HG02885 (cell line): ENCODE results near the gene ALAS2.
"Not testable (repeated sequence)": the region's sequence is repeated elsewhere in the genome, so short reads cannot be mapped to it uniquely, and the experiment has no call there.

Experiments
- ATAC-seq: cut with Tn5 transposase; IDR thresholded peaks from one replicate; pipeline ENCODE4 v1.9.1; 2021; ENCODE audit warnings: mild to moderate bottlenecking; ENCODE audit not compliant: unreplicated experiment, poor library complexity

The ALAS2 gene, protein sequence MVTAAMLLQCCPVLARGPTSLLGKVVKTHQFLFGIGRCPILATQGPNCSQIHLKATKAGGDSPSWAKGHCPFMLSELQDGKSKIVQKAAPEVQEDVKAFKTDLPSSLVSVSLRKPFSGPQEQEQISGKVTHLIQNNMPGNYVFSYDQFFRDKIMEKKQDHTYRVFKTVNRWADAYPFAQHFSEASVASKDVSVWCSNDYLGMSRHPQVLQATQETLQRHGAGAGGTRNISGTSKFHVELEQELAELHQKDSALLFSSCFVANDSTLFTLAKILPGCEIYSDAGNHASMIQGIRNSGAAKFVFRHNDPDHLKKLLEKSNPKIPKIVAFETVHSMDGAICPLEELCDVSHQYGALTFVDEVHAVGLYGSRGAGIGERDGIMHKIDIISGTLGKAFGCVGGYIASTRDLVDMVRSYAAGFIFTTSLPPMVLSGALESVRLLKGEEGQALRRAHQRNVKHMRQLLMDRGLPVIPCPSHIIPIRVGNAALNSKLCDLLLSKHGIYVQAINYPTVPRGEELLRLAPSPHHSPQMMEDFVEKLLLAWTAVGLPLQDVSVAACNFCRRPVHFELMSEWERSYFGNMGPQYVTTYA

DNA sequence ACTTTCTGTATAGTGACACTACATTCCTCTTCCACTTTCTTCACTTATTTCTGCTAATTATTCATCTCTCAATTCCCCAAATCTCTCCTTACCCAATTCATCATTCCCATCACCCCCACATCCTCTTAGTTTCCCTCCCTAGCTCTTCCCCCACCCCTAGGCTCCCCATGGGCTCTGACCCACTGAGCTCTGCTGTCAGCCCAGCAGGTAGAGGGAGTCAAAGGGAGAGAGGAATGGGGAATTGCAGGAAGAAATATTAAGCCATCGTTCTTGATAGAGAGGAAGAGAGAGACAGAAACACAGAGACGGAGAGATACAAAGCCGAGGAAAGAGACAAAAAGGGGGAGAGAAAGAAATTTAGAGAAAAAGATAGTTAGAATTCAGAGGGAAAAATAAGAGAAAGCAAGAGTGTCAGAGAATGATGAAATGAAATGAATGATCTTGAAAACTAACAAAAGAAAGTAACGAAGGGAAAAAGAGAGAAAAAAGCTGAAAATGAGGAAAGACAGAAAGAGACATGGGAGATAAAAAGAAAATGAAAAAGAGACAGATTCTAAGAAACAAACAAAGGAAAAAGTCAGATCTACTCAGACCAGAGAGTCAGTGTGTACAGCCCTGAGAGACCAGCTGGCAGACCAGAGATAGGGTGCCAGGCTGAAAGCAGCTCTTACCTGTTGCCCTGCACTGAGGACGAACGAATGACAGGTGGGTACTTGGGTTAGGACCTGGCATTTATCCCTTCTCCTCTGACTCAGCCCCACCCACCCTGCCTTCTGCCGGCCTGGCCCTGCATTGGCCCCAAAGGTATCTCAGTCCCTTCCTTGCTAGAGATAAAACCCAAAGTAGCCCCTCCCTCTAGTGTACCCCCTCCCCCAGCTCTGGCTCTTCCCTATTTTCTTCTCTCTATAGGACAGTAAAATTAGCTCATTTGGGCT, at the start of gene ALAS2:
Gene ALAS2, minus strand, starts transcription at position 707 of the 935 bp plus-strand sequence. CDS start 4,977 bp downstream, outside the sequence.
- ATAC-seq: no peak

DNA sequence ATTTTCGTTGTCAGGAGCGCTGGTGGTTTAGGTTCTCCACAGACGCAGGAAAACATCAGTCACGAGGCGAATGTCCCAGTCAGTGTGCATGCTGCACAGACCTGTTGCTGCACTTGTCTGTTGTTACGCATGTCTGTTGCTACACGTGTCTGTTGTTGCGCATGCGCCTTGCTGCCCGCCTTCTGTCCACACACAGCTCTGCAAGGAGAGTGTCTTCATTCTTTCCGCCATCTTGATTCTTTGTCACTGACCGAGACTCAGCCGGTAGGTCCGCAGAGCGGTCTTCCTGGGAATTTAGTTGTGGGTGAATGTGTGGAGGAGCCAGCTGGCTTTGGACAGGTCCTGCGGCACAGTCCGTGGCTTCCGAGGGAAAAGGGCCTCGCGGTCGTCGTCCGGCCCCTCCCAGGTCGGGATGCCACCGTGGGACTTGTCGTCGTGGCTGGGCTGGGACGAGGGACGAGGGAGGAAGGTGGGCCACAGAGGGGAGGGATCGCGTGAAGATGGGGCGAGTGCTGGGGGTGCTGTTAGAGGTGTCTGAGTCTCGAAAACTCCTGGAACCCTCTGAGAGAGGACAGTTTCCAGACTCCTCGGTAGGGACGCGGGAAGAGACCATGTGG, 44.2 kb upstream of the ALAS2 start, which contains the start of gene PAGE2B:
Gene PAGE2B, plus strand, starts transcription at position 180 of the 617 bp plus-strand sequence. CDS start 1,012 bp downstream, outside the sequence.
- ATAC-seq: no peak

DNA sequence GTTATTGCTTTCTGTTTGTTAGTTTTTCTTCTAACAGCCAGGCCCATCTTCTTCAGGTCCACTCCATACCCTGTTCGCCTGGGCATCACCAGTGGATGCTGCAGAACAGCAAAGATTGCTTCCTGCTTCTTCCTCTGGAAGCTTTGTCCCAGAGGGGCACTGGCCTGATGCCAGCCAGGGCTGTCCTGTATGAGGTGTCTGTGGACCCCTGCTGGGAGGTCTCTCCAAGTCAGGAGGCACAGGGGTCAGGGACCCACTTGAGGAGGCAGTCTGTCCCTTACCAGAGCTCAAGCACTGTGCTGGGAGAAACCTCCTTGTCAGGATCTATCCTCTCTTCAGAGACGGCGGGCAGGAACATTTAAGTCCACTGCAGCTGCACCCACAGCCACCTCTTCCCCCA, 41.5 kb upstream of the ALAS2 start:
- ATAC-seq: no peak

DNA sequence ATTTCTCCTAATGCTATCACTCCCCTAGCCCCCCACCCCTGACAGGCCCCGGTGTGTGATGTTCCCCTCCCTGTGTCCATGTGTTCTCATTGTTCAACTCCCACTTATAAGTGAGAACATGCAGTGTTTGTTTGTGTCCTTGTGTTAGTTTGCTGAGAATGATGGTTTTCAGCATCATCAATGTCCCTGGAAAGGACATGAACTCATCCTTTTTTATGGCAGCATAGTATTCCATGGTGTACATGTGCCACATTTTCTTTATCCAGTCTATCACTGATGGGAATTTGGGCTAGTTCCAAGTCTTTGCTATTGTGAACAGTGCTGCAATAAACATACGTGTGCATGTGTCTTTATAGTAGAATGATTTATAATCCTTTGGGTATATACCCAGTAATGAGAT, 36.4 kb upstream of the ALAS2 start:
- not testable (repeated sequence) for ATAC-seq

DNA sequence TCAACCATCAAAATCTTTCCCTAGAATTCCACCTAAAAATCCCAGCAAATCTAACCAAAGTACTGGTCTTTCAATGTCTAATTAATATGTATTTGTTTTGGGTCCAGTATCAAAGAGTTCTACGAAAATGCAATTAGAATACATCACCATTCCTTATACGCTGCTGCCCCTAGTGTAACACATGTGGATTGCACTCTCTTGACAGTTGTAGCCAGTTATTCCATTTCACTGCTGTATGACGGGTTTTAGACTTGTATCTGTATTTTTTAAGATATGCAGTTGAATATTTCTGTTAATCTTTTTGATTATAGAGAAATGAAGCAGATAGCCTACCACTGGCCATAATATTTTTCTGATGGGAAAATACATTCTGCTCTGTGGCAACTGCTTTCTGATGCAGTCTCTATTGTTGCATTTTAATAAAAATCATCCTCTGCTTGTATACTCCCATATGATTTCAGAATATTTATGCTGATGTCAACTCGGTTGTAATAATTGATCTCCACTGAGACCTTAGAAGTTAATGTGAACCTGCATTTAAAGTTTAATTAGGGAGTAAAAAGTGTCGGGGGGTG, 27.0 kb upstream of the ALAS2 start:
- peak; percentile 80 for ATAC-seq

DNA sequence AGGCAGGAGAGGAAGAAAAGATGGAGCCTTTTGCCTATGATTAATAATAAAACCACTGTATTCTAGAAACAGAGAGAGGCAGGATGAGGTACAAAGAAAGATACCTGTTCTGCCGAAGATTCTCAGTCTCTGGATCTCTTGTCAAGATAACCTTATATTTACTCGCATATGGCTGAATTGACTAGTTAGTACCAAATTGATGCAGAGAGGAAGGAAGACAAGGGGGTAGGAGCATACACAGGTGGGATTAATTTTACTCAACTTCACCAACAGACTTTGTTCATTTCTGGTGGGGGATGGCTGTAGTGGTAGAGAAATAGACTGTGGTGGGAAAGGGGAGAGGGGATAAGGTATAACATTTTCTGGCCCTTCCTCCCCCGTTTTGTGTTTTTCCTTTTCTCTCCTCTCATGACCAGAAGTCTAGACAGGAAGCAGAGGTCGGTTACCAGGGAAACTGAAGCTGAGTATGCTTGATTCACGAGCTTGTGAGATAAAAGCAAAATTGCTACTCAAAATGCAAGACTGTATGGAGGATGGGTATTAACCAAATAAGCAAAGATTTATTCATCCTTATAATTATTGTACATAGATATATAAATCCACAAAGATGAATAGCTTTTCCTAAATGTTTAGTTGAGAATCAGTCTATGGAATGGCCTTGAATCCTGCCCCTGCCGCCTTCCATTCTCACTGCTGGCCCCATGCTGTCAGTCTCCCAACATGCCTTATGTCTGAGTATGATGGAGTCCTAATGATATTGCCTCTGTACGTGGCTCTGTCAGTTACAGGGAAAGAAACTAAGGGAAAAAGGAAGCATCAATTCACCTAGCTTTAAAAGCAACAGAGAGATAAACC, 26.3 kb upstream of the ALAS2 start:
- ATAC-seq: no peak

DNA sequence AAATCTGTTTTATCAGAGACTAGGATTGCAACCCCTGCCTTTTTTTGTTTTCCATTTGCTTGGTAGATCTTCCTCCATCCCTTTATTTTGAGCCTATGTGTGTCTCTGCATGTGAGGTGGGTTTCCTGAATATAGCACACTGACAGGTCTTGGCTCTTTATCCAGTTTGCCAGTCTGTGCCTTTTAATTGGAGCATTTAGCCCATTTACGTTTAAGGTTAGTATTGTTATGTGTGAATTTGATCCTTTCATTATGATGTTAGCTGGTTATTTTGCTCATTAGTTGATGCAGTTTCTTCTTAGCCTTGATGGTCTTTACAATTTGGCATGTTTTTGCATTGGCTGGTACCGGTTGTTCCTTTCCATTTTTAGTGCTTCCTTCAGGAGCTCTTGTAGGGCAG, 19.8 kb upstream of the ALAS2 start:
- not testable (repeated sequence) for ATAC-seq

DNA sequence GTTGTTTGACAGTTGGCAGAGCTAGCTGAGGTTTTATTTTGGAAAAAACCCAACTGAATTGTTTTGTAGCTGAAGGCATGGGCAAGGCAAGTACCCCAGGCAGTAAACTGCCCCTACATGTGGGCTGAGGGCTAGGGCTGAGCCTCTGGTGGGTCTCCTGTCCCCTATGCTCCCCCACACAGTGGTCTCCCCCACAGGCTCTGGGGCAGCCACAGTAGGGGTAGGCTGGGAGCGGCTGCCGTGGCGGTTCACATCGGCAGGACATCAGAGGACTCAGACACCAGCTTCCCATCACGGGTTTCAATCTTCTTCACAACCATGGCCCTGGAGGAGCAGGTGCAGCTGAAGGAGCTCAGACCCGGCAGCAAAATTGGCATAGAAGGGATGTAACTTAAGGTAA, 10.7 kb upstream of the ALAS2 start:
- ATAC-seq: no peak

DNA sequence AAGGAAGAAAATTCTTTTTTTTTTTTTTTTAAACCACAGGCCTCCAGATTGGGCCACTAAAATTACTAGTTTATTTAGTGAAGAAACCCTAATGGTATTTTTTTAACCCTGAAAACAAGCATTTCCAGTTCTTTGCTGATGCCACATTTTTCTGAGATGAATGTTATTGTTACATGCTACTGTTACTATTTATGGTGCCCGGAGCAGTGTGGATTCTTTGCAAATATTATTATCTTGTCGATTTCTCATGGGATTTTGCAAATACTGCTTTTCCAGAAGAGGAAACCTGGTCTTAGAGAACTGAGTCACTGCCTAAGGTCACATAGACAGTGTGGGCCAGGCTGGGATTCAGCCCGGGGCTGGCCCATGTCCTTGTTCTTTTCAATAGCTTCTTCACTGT, 8.7 kb upstream of the ALAS2 start:
- ATAC-seq: no peak

DNA sequence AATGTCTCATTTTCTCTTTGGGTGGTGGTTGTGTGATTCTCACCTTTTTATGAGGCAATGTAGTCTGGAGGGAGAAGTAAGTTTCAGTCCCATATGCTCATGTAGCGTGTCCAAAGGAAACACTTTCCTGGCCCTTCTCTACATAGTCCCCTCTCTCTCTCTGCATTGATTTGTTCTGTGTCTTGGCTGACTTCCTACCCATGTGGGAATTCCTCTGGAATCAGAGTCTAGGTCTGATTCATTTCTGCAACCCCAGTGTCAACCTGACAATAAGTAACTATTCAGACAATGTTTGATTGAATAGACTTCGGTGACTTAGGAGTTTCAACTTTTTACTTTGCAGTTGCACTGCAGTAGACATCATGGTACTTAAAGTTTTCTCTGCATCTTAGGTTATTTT, 2.7 kb upstream of the ALAS2 start:
- ATAC-seq: no peak

DNA sequence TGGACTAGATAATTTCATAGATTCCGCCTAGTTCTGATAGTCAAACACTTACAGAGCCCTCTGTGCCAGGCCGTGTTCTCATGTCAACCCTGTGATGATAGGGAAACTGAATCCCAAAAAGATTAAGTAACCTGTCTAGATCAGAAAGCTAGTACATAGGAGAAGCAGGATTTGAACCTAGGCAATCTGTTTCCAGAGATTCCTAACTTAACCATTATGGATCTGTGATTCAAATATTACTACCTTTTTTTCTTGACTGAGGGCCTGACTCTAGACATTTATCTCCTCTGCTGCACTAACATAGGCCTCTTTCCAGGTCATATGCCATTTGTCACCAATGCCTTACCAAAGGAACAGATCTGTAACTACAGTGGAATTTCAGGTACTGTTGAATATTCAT, 1.5 kb downstream of the ALAS2 start:
- ATAC-seq: no peak

DNA sequence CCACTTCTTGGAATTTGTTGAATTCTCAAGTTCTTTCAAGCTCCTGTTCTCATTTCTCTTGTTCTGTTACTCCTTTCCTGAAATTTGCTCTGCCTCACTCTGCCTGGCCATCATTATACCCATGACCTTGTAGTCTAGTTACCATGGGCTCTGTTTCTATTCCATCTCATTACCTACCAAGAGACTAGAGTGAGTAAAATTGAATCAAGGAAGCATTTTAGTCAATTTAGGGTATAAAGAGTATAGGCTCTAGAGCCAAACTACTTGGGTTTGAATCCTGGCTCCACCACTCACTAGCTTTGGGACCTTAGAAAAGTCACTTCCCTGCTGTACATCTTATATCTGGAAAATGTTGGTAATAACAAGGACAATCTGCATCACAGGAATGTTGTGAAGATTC, 2.2 kb downstream of the ALAS2 start:
- ATAC-seq: no peak

DNA sequence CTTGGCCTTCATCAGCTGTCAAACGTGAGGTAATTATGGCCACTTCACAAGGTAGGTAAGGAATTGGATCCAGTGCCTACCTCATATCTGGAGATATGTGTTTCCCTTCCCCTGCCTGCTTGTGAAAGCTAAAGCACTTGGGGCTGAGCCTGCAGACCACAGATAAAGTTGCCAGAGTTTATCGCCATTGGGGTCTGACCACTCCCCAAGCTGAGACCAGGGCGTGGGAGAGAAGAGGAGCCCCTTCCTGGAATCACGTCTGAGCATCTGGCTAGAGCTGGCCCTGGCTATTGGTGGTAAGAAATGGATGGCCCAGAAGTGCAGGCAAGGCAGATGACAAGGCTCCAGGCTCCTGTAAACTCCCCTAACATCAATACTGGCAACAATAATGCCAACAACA, 2.7 kb downstream of the ALAS2 start:
- no peak for ATAC-seq

DNA sequence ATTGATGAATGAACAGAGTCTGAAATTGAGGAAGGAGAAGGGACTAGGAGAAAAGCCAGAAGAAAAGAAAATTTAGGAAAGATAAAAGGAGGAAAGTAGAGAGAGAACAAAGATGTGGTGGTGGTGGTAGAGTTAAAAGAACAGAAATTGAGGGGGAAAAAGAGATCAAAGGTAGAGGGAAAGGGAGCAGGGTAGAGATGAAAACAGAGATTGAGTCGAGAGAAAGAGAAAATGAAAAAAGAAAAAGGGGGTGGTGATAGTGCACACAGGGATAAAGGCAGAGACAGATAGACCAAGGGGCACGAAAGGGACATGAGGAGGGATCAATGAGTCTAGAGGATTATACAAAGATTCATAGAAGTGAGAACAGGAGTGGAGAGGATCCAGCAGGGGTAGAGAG, 3.9 kb downstream of the ALAS2 start:
- ATAC-seq: no peak

DNA sequence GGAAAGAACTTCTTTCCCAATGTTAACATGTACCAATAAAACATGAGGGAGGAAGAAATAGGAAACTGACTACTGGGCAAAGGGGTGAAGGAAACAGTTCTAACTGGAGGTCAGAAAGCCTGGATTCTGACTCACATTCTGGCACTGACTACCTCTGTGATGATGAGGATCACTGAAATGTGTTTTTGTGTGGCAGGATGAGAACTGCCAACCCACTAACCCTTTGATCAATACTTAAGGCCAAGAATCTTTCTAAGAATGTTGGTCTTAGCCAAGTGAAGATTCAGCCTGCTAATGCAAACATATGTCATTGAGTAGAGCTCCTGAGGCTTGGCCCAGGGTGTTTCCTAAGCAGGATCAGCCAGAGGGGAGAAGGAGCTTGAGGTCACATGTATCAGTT, 4.6 kb downstream of the ALAS2 start:
- no peak for ATAC-seq

DNA sequence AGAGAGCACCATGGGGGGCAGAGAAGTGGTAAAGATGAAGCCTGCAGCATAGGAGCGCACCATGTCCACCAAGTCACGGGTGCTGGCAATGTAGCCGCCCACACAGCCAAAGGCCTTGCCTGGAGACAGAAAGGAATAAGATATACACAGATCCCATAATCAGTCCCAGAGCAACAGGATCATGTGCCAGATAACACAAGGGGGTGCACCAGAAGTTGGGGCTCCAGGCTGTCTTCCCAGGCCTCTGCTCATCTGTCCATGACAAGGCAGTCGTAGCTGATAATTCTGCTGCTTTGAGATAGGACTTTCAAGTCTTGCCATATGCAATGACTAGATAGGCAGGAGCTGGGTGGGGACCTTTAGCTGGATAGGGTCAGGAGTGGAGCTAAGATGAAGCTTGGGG, 15.9 kb downstream of the ALAS2 start:
- no peak for ATAC-seq

DNA sequence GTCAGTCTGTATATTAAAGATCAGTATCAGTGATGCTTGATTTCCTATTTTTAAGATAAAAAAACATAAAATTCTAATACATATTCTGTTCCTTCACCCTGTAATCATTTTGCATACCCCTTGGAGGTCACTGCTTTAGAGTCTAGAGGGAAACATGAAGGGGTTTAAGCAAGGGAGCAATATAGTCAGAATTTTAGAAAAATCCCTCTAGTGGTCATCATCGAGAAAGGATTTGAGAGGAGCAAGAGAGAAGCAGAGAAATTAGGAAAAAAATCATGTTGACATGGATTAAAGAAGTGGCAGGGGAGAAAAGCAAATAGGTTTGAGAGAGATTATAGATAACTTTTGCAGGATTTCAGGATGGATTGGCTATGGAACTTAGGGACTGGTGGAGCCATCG, 19.5 kb downstream of the ALAS2 start:
- ATAC-seq: no peak

DNA sequence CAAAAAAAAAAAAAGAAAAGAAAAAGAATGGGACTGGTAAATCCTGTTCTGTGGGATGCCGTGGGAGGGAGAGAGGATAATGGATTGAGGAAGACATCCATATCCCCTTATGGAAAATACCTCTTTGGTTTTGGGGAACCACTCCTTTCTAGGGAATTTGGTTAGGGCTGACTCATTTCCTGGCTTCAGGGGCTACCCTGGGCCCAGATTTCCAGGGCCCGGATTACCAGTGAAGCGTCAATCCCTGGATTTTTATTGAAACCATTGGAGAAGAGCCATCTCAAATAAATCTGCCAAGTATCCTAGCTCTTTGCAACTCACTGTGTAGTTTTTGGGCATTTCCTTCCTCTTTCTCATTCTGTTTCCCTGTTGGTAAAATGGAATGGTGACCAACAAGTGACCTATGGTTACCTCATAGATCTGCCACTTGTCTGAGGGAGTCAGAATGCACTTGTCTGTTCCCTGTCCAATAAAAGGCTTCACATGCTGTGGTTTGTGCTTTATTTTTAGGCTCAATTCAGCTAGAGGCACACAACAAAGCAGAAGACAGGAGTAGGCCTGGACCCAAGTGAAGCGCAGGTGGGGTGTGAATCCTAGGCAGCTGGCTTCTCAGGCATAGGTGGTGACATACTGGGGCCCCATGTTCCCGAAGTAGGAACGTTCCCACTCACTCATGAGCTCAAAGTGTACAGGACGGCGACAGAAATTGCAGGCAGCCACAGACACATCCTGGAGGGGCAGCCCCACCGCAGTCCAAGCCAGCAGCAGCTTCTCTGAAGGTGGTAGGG, 22.0 kb downstream of the ALAS2 start:
- ATAC-seq: no peak
